Neural cell (in vitro differentiated cells): ENCODE measurements around the gene MAIP1.

Experiments used
- CTCF ChIP-seq: fragments of 450-650 bp; IDR thresholded peaks from 2 replicates; pipeline ENCODE4 v1.5.1; 2014; ENCODE audit warnings: antibody characterized with exemption, mild to moderate bottlenecking, moderate library complexity; ENCODE audit not compliant: poor library complexity, severe bottlenecking
- EP300 ChIP-seq: fragments of 450-650 bp; conservative IDR thresholded peaks from 2 replicates; pipeline ENCODE4 v1.6.1; 2014; ENCODE audit warnings: antibody characterized with exemption, mild to moderate bottlenecking, moderate library complexity; ENCODE audit not compliant: poor library complexity, severe bottlenecking
- EZH2 ChIP-seq: fragments of 200-600, 300-800 bp; shearing (Covaris generic), sonication (generic); IDR thresholded peaks from 2 replicates; pipeline ENCODE4 v1.6.1; 2014; ENCODE audit warnings: antibody characterized with exemption, low read length, borderline replicate concordance, mild to moderate bottlenecking; ENCODE audit not compliant: insufficient read depth, poor library complexity, severe bottlenecking
- POLR2AphosphoS5 ChIP-seq: IDR thresholded peaks from 2 replicates; pipeline ENCODE4 v1.6.1; 2012
- RAD21 ChIP-seq: fragments of 450-650 bp; conservative IDR thresholded peaks from 2 replicates; pipeline ENCODE4 v1.6.1; 2014; ENCODE audit warnings: antibody characterized with exemption, mild to moderate bottlenecking, moderate library complexity
- REST ChIP-seq: IDR thresholded peaks from 2 replicates; pipeline ENCODE4 v1.6.1; 2012; ENCODE audit warnings: borderline replicate concordance
- TAF1 ChIP-seq: IDR thresholded peaks from 2 replicates; pipeline ENCODE4 v1.6.1; 2012; ENCODE audit warnings: low read depth

- TF ChIP-seq RAD21 (no peak), EP300 (no peak), CTCF (no peak), TAF1 (no peak), EZH2 (no peak), POLR2AphosphoS5 (no peak), REST (no peak)
Observed at GRCh38 chr2:199994371-199994770, 39.0 kb downstream of the MAIP1 start.
